ENCODE data around the gene MPZL3.

Gene MPZL3

DNA sequence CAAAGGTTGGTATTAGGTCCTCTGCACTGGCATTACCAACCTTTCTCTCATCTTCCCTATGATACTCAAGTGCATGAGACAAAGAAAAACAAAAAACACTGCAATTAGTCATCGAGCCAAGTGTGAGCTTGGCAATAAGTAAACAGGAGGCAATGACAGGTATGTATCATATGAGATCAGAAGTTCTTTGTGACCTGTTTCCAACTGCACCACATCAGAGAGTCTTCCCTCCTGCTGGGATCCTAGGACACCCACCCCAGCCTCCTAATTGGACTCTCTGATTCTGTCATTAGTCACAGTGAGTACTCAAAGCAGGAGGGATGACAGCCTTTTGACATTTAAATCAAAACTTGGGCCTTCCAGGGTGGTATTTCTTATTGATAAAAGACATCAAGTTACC is 19.5 kb downstream of the MPZL3 start:
- no peak for DNase-seq (ENCODE audit: low read depth, low spot score)

DNA sequence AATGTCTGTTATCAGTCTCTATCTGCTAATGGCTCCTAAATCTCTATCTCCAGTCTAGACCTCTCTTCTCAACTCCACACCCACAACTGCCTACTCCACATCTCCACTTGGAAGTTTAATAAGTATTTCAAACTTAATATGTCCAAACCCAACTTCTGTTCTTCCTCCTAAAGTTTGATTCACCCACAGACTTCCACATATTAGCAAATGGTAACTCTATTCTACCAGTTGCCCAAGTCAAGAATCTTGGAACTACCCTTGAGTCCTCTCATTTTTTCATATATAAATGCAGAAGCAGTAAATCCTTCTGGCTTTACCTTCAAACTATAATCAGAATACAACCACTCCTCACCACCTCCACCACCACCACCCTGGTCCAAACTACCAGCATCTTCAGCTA is 20.7 kb downstream of the MPZL3 start:
- no peak for DNase-seq (ENCODE audit: low read depth, low spot score)

DNA sequence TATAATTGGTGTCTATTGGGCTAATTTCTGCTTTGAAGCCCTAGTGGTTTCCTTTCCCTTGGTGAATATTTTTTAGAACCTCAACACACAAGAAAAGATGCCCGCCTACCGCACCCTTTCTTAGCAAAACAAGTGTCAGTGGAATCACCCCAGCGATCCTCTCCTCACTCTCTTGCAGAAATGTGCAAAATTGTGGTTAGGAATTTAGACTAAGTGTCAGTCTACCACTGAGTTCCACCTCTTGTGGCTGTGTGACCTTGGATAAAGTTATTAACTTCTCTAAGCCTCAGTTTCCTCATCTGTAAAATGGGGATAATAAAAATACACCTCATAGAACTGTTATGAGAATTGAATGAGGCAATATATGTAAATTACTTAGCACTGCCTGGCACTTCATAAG is 22.1 kb downstream of the MPZL3 start:
- DNase-seq (ENCODE audit: low read depth, low spot score): no peak

DNA sequence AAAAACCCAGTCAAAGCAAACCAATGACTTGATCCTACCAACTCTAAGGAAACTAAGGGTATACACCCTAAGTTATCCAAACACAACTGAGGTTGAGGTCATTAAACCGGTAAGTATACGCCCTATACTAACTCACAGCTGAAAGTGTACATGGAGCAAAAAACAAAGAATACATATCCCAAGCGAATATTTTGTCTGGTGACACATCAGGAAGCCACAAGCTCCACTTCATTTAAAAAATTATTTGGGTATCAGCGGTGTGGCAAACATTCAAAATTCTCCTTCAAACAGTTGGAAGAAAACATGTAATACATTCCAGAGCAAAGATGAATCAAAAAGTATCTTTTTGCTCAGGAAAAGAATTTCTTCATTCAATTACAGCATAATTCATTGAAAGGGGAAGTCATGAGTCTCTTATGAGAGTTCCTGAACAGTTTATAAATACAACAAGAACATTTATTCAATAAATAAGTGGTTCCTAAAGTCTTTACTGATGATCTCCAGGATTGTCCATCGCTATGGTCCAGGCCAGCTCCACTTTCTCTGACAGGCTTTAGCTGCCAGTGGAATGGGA is 22.8 kb downstream of the MPZL3 start:
- no peak for DNase-seq (ENCODE audit: low read depth, low spot score)

DNA sequence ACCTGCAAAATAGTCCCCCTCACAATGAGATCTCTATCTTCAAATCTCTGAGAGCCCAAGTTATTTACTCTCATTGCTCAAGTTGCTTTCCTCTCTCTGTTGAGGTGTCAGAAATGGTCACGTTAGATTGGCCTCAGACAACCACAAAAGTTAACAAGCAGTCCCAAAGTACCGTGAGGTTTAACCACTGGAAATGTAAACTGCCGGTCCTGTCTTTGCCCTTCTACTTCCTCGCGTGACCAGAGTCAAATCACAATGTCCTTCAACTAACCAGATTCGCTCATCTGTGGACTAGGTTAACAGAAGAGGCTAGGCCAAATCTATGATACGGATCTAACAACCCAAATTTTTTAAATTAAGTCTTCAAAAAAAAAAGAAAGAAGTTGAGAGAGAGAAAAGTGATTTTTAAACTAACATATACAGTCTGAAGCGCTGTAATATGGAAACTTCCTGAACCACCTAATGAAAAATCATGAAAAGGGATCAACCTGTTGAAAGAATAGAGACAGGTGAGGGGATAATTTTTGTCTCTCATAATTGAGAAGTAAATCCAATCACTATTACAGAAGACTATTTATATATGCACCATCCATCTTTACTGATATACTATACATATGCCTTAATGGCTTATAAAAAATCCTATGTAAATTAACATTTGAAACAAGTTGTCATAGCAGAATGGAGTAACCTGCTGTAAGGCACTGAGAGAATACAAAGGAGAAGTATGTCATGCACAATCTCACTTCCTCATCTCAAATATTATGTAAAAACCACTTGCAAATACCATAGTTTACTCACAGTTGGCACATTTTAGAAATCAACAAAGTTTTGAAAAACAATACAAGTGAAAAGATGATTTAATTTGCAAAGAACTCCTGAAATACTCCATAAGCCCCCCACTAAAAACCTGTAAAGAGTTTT is 24.0 kb downstream of the MPZL3 start:
- DNase-seq (ENCODE audit: low read depth, low spot score): no peak

DNA sequence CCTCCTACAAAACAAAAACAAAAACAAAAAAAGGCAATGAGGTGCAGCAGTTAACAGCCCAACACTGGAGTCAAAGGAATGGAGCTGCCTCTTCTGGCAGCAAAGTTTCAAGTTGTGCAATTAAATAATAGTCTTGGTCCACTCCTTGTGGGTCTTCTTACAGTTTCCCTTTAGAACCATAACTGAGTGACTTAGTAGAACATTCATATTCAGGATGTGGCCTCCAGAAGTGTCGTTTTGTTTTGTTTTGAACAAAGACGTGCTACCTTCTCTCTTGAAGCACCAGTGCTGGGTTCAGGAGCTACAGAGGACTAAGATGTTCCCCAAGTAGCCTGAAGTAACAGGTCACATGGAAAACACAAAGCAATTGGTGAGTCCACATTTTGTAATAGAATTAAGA is 25.4 kb downstream of the MPZL3 start:
- no peak for DNase-seq (ENCODE audit: low read depth, low spot score)

DNA sequence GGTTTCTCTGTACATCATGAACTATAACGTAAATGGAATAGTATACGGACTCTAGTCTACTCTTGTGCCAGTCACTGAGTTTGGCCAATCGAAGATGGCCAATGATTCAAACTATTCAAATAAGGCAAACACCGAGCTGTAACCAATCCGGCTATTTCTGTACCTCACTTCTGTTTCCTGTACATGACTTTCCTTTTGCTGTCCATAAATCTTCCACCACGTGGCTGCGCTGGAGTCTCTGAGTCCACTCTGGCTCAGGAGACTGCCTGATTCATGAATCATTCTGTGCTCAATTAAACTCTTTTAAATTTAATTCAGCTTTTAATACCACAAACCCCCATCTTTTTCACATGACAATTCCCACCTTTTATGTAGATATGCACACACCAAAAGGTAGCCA is 25.9 kb downstream of the MPZL3 start:
- DNase-seq (ENCODE audit: low read depth, low spot score): no peak

DNA sequence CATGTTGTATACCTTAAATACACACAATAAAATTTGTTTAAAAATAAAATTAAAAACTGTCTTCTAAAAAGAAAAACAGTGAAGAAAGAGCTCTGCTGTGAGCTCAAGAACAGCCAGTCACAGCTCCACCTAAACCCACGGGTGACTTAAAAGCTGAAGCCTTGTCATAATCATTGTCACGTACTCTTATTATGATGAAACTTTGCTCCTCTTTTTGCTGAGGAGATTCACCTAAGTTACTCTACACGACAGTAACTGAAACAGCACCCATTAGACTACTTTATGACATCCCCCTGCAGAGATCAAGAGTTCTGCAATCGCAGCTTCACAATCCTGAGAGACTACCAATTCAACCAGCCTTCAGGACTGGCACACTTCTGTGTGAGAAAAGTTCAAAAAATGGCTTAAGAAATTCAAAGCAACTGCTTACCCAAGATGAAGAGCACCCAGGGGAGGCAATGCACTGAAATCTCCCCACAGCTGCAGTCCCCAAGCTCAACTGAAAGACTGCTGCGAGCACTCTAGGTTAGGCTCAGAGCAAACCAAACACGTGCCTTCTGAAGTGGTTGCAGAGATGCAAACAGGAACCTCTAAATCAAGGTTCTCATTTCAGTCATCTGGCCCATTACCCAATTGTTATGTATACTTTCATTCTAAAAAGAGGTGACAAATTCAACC is 27.5 kb downstream of the MPZL3 start, which contains the start of gene JAML:
JAML (minus strand) TSS at position 501 of the 678 bp plus-strand sequence. CDS start 10,145 bp downstream, outside the sequence.
- no peak for DNase-seq (ENCODE audit: low read depth, low spot score)

DNA sequence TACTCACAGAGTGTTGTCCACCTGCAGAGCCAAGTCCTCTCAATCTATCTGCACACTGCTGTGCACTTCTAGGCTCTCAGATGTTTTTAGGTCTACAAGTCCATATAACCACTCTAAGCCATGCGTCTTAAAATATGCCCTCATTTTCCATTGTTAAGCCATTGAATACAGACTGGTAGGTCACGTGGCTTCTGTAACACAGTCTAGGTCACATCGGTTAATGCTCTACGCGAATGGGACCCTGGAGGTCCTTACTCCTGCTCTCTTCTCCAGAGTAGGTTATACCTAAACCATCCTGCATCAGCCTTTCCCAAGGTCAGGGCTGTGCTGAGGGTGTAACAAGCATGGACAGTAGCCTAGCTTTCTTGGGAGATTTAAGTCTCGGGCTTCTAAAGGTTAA is 28.2 kb downstream of the MPZL3 start:
- no peak for DNase-seq (ENCODE audit: low read depth, low spot score)

DNA sequence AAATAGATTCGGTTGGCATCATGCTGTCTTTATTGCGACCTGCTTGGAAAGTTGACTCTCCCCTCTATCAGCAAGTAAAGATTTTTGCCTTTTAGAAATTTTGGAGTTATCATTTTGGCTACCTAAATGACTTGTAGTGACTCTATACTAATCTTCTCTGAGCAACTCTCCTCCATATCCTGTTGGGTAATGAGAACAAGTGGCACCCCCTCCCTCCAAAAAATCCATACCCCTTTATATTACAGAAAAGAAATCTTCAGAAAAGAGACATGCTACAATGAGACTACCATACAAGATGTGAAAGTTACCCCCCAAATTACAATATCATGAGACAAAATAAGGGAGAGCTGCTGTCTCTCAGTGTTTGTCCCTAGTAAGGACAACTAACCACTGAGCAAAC is 28.6 kb downstream of the MPZL3 start:
- DNase-seq (ENCODE audit: low read depth, low spot score): no peak

DNA sequence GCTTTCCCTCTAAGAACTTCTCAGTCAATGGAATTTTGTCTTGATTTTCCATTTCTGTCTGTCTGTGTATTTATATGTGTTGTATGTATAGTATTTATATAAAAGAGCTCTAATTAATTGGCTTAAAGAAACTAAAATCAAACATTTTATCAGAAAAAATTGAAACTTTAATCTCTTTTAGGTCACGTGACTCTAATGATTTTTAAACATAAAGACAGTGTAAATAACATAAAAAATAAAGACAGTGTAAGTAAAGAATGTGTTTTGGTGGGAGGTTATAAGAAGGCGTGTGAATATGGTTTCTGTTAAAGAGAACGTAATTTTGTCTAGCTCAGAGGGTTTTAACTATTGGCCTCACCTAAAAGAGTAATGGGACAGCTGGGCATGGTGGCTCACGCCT is 29.7 kb downstream of the MPZL3 start:
- DNase-seq (ENCODE audit: low read depth, low spot score): no peak

DNA sequence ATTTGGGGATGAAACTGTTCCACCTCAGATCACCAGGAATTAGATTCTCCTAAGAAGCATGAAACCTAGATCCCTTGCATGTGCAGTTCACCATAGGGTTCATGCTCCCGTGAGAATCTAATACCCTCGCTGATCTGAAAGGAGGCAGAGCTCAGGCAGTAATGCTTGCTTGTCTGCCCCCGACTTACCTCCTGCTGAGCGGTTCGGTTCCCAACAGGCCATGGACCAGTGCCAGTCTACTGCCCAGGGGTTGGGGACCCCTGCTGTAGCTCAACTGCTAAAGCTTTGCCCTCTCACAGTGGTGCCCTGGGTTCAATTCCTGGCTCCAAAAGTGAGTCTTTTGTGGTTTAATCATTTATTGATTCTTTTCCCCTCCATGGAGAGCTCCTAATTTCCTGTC is 30.7 kb downstream of the MPZL3 start:
- DNase-seq (ENCODE audit: low read depth, low spot score): no peak

DNA sequence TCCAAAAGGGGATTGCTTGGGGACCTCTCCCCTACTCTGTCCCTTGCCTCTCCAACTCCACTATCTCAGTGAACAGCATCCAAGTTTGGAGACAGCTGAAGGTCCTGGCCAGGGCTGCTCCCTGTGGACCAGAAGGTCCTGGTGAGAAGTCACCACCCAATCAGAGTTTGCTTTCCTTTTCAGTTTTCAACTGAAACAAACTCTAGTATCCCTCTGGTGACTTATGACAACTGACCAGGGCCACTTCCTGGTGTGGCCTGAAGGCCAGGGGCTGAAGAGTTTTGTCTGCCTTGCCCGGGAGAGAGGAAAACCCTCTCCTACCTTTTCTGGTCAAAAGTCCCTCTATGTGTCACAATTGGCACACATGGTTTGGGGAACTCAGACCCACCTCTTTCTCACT is 32.4 kb downstream of the MPZL3 start:
- no peak for DNase-seq (ENCODE audit: low read depth, low spot score)

DNA sequence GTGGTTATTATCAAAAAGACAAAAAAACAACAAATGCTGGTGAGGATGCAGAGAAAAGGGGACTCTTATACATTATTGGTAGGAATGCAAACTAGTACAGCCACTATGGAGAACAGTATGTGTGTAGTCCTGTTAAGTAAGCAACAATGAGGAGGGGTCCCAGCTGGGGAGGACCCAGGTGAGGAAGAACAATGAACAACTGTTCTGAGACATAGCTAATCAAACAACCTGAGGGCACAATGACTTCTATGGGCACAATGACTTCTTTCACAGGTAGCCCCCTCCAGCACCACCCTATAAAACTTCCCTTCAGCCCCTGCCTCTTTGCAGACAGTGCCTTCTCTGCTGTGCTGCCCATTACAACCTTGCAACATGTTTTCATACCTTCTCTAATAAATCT is 32.9 kb downstream of the MPZL3 start:
- DNase-seq (ENCODE audit: low read depth, low spot score): no peak

DNA sequence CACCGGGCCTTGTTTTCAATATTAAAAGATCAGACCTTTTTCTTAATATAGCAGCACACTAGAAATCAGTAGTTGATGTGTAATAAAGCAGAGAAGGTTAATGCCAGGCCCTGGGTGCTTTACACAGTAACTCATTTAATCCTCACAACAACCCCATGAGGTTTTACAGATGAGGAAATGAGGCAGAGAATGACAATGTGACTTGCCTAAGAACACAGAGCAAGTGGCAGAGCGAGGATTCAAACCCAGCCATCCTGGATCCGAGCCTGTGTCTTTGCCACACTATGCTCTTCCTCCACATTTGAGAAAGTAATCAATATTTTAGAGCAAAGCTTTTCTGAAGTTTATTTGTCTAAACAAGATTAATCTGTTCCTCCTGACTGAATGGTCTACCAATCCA is 34.6 kb downstream of the MPZL3 start:
- no peak for DNase-seq (ENCODE audit: low read depth, low spot score)

DNA sequence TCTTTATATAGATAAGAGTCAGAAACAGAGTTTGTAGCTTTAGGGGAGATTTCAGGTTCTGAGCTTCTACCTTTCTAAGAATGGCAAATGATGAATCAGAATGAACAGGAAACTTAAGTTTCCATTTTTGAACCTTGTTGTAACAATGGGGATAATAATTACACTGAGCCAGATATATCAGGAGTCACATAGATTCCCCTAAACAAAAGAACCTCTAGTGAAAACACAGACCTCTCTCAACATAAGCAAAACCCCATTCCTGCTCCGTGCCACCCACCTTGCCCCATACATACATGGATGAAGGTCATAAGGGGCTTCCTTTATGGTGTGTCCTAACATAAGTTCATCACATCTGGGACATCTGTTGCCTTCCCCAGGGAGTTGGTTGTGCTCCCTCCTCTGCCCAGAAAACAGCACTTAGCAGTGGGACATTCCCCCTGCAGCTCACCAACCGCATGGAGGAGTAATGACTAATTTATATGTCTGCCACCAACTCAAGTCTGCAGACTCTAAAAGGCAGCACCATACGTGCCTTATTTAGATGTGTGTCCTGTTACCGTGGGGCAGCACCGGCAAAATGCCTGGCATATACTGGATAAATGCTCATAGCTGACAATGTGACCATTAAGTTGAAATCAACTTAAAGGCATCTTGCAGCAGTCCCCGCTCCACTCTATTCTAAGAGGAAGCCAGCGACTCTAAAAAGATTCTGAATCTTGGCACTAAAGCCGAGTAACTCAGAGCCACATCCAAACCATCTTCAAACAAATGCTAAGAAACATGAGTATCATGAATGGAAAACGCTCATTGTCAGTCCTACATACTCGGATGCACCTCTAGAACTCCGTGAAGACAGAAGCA is 35.3 kb downstream of the MPZL3 start:
- DNase-seq (ENCODE audit: low read depth, low spot score): no peak

DNA sequence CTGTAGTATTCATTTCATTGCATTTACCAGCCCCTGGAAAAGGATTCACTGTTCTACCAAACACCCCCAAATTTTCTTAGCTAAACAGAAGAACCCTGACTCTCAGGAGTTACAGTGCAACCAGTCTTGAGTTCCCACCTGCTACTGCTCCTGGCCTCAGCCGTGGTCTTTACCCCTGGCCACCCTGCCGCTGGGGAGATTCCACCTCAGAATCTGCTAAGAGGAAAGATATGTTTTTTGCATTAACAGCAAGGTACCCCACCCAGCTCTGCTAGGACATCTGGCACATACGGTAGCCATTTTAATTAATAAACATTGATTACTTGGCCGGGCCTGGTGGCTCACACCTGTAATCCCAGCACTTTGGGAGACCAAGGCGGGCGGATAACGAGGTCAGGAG is 36.4 kb downstream of the MPZL3 start:
- no peak for DNase-seq (ENCODE audit: low read depth, low spot score)

DNA sequence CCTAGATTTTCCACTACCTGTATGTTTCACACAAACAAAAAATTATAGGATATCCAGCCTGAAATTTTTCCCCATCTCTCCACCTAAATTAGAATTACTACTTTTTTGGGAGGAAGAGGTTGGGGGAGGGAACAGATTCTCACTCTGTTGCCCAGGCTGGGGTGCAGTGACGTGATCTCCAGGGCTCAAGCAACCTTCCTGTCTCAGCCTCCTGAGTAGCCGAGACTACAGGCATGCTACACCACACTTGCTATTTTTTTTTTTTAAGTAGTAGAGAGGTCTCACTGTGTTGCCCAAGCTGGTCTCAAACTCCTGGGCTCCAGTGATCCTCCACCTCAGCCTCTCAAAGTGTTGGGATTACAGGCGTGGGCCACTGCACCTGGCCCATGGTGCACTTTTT is 36.9 kb downstream of the MPZL3 start:
- no peak for DNase-seq (ENCODE audit: low read depth, low spot score)

DNA sequence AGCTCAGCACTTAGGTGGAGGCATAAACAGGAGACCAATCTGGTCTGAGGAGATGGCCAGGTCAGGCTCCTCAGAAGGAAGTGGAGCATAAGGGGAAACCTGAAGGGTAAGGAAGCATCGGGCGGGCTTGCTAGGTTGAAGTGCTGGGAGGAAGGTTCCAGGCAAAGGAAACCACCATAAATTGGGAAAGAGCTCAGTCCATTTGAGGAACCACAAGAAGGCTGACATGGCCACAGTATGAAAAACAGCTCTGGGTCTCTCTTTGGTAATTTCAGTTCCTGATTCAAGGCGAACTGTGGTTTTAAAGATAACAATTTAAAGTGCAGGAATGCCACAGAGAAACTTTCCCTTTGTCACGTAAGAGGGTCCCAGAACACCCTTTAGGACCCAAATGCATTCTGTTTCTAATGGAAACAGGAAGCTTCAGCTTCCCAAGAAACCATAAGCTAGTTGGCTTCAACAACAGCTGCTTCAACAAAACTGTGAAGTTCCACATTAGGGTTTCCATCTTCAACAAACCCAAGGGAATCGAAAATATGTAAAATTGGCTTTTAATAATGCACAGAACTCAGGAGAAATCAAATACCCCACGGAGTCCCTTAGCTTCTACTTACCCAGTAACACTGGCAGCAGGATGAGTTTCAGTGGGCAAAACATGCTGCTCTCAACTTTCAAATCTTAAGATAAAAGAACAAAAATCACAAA is 37.8 kb downstream of the MPZL3 start:
- no peak for DNase-seq (ENCODE audit: low read depth, low spot score)

DNA sequence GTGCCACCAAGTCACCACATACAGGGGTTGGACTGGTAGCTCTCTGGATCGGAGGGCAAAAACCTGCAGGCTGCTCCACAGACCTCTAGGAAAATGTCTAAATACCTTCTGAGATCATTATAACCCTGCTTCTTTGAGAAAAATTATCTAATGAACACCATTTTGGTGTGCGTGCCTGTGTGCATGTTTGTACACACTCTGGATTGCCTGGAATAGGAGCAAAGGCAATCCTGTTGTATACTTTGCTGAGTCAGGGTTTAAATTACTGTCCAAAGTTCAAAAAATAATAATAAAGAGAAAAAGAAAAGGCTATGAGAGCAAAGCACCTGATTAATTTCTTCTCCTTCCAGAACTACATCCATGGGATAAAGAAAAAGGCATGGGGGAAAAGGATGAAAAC is 38.4 kb downstream of the MPZL3 start:
- DNase-seq (ENCODE audit: low read depth, low spot score): no peak

DNA sequence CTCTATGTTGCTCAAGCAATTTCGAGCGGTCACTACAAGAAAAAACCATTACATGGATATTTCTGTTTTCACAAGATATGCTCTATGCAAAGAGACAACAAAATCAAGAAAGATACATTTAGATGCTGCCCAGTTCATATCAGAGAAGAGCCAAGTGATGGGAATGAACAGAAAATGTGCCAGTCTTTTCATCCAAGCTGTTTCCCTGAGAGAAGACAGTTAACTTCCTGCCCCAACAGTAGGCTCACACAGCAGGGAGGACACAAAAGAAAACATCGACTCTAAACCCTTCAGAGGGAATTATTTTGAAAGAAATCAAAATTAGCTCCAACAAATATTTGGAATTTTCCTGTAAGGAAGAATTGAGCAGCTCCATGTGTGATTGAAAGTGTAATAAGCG is 39.0 kb downstream of the MPZL3 start:
- no peak for DNase-seq (ENCODE audit: low read depth, low spot score)
